NCI-H2171 (cell line): ENCODE data around the gene KRTAP2-4.
"Not testable (repeated sequence)": the region's sequence is repeated elsewhere in the genome, so short reads cannot be mapped to it uniquely, and the experiment has no call there.

Experiments used
- DNase-seq: peaks from one replicate; lab custom pipeline; 2025; lab: John Stamatoyannopoulos, UW

The KRTAP2-4 gene

DNA sequence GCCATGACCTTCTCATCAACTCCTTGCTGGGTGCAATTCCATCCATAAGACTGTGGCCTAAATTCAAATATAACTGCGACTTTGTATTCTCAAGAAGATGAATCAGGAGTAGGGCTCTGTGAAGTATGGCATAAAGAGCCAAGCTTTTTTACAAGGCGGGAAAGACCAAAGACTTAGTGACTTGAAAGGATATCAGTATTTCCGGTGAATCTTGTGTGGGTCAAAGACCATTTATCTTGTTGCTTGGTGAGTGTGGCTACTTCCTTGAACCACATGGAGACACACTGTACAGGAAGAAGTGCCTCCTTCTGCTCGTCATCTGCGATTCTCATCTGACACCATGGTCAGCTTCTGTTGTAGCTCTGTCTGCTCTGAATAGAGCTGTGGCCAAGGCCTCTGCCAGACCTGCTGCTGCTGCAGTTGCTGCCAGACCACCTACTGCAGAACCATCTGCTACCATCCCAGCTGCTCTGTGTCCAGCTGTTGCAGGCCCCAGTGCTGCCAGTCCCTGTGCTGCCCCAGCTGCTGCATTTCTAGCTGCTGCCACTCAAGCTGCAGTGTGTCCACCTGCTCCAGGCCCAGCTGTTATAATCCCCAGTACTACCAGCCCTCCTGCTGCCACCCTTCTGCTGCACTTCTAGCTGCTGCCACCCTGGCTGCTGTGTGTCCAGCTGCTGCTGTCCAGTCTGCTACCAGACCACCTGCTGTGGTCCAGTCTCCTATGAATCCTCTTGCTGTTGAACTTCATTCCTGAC lies 6.1 kb upstream of the KRTAP2-4 start:
- no peak for DNase-seq

DNA sequence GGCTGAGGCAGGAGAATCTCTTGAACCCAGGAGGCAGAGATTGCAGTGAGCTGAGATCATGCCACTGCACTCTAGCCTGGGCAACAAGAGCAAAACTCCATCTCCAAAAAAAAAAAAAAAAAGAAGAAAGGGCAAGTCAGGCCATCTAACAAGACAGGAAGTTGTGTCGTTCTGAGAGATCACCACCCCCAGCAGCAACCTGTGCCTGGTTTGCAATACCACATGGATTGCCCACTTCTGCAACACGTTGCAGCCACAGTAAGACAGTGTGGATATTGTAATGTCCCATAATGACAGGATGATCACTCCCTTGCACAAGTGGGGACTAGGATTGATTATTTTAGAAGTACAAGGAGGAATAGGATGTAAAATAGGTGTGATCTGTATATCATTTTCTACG lies 3.4 kb upstream of the KRTAP2-4 start:
- DNase-seq, result no peak

DNA sequence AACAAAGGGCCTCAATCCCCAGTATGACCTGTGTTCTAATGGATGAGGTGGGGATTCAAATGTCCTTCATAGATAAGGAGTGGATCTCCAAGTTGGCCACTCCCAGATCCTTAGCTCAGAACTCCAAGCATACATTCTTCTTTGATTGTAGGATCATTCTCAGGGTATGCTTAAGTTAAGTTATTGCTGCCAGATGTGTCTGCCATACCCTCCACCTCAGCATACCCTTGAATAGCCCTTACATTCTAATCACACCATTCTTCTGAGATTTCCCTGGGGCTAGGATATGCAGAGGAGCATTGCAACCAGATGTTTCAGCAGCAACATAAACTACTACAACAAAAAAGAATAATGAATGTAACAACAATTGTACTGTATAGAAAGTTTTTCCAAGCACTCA lies 1.6 kb upstream of the KRTAP2-4 start:
- no peak for DNase-seq

DNA sequence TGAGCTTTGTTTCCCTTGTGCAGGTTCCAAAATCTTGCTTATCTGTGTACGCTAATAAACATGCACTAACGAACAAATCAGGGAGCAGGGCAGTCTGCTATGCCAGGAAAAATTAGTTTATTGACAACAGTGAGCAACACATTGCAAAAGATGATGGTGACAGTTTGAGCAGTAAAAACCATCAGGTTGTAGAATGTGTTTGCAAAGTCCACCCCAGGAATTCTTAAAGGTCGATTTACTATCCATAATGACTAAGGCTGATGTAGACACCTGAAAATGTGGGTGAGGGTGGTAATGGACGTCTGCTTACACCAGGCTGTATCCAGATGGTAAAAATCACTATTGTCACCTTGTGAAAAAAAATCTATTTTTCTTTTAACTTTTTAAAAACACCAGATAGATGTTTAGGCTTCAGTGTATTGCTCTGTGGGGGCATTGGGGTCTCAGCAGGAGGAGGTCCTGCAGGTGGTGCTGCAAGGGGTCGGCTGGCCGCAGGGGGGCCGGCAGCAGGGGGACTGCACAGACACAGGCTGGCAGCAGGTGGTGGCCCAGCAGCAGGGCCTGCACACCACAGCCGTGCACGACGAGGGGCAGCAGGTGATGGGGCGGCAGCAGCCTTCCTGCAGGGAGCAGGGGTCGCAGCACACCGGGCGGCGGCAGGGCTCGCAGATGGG lies 526 bp downstream of the KRTAP2-4 start:
- DNase-seq, result not testable (repeated sequence)

DNA sequence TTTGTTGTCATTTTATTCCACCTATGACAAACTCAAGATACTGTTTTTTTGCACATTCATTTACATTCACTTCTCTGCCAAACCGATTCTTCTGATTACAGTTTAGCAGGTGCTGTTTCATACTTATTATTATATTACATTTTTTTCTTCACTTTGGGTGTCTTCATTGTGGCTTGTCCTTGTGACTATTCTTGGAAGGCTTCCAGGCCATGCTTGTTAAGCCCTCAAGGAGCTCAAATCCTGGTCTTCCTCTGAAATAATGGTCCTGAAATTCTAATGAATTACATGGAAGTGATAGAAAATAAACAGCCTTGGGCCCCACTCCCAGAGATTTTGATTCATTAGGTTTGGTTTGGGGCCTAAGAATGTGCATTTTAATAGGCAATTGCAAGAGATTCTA lies 1.4 kb downstream of the KRTAP2-4 start:
- DNase-seq, result no peak

DNA sequence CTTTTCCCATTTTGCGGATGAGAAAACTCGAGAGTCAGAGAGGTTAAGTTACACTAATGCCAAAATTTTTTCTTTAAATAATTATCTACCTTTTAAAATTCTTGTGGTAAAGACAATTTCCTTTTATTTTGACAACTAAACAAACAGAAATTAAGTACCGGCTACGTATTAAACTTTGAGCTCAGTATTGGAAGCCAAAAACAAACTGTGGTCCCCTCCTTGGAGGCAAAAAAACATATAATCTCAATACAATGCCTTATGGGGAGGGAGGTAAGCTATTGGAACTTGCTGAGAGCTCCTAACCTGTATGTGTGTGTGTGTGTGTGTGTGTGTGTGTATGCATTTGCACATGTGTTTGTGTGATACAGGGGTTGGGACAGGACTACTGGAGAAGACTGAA lies 2.2 kb downstream of the KRTAP2-4 start:
- DNase-seq, result no peak

DNA sequence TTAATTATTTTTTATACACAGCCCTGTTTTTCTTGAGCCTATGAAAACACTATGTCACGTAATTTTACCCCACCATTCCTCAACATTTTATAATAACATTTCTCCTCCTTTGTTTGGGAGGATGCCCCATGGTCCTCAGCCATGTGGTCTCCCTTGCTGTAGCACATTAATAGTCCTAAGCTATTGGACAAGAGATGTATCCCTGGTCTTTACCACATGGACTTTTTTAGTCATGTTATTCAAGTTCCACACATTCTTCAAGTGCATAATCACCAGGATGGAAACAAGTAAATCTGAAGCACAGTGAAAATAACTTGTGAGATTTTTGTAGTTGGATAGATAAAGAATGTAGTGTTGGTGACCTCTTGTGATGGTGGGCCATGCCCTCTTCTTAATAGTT lies 3.7 kb downstream of the KRTAP2-4 start:
- DNase-seq, result no peak

DNA sequence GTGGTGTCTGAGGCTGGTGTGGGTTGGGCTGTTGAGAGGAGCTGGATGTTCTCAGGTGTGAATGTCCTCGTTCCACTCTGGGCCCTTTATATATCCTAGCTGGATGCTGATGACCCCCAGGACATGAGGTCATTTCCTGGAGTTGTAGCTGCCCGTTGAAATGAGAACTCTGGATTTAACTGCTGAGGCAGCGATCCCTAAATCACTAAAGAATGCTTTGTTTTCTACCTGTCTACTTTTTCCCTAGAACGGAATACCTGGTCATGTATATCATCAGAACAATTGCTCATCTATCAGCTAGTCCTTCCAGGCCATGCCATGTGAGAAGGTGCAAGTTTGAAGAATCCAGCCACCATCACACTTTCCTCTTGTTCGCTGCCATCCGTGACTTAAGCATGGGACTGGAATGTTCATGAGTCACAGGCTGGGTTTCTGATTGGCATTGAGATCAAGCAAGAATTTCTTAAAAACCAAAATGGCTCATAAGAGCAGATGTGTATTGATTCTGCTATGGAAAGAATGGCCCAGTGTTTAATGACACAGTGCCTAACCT lies 5.6 kb downstream of the KRTAP2-4 start, which contains the start of gene KRTAP2-3:
TSS of gene KRTAP2-3 (minus strand) at position 63 of the 553 bp plus-strand sequence. CDS start 64 bp downstream, outside the sequence.
- no peak for DNase-seq

DNA sequence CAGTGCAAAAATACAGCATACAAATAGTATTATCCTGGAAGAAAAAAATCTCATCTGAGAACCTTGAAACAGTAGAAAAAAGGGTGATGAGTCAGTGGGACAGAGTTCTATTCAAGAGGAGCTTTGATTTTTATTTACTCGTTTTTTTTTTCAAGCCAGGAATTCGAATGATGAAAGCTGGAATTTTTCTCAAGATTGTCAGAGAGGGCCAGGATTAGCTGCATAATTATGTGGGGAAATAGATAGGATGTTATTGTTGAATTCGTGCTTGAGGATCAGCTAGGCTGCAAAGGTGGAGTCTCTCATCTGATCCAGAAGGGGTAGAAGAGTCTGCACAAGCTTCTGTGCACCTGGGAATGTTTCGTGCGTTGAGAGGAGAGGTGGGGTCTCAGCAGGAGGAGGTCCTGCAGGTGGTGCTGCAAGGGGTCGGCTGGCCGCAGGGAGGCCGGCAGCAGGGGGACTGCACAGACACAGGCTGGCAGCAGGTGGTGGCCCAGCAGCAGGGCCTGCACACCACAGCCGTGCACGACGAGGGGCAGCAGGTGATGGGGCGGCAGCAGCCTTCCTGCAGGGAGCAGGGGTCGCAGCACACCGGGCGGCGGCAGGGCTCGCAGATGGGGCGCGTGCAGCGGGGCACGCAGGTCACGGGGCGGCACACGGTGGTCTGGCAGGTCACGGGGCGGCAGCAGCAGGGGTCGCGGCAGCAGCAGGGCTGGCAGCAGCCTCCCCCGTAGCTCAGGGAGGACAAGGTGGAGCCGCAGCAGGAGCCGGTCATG lies 6.2 kb downstream of the KRTAP2-4 start:
- DNase-seq, result not testable (repeated sequence)

DNA sequence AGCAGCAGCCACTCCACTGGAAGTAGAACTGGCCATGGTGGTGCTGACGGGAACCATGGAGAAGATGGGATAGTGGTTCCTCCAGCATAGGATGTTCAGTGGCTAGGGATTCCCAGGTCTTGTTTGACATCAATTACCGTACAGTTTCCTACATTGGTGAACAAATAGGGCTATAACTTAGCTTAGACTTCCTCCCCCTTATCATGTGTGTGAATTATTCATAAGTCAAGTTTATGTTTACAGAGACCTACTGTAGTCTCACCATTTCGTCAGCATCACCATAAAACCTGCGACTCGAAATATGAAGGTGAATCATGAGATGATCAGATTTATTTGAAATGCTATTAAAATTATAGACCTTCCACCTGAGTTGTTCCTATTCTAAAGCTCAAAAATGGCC lies 6.9 kb downstream of the KRTAP2-4 start:
- DNase-seq, result no peak

DNA sequence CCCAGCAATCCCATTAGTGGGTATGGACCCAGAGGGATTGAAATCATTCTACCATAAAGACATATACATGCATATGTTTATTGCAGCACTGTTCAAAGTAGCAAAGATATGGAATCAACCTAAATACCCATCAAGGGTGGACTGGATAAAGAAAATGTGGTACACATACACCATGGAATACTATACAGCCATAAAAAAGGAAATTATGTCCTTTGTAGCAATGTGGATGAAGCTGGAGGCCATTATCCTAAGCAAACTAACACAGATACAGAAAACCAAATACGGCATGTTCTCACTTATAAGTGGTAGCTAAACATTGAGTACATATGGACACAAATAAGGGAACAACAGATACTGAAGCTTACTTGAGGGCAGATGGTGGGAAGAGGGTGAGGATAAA lies 8.1 kb downstream of the KRTAP2-4 start:
- no peak for DNase-seq

DNA sequence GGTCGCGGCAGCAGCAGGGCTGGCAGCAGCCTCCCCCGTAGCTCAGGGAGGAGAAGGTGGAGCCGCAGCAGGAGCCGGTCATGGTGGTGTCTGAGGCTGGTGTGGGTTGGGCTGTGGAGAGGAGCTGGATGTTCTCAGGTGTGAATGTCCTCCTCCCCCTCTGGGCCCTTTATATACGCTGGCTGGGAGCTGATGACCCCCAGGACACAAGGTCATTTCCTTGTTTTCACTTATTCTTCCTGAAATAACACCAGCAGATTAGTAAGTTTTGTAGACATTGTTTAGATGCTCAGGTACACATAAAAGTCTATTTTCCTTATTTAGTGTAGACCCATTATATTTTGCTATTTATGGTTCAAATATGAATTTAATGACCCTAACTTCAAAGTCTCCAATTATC lies 10.5 kb downstream of the KRTAP2-4 start, which contains the start of gene KRTAP2-2:
TSS of gene KRTAP2-2 (minus strand) at position 101 of the 400 bp plus-strand sequence. CDS start at position 82, 19 bp downstream.
- DNase-seq, result not testable (repeated sequence)

DNA sequence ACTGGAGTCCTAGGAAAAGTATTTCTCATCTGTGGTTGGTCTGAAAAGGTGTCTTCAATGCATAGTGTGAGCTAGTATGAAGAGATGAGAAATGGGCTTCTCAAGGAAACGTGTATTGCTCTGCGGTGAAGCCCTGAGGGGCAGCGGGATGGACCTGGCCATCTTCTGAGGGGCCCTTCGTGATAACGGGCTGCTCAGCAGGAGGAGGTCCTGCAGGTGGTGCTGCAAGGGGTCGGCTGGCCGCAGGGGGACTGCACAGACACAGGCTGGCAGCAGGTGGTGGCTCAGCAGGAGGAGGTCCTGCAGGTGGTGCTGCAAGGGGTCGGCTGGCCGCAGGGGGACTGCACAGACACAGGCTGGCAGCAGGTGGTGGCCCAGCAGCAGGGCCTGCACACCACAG lies 11.1 kb downstream of the KRTAP2-4 start:
- not testable (repeated sequence) for DNase-seq

DNA sequence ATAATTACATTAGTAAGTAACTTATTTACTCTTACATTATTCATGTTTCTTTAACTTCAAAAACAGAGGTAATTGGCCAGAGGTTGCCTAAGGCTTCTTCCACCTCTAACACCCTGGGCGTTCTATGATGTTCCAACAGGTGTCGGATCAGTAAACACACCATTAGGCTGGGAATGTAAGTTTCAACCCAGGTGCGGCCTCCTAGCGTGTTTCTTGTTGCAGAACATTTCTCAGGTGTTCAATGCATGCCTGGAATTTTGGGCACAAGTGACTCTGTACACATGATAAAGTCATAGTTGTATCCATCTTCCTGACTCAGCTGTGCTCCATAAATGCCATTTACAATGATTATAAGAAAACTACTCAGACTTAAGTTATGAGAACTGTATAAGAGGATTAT lies 11.7 kb downstream of the KRTAP2-4 start:
- DNase-seq, result no peak

DNA sequence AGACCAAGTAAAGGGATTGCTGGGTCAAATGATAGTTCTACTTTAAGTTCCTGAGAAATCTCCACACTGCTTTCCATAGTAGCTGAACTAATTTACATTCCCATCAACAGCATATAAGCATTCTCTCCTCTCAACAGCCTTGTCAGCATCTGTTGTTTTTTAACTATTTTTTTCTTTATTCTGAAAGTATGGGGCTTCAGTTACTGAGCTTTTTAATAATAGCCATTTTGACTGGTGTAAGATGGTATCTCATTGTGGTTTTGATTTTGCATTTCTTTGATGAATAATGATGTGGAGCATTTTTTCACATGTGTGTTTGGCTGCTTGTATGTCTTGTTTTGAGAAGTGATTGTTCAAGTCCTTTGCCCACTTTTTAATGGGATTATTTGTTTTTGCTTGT lies 13.1 kb downstream of the KRTAP2-4 start:
- no peak for DNase-seq

DNA sequence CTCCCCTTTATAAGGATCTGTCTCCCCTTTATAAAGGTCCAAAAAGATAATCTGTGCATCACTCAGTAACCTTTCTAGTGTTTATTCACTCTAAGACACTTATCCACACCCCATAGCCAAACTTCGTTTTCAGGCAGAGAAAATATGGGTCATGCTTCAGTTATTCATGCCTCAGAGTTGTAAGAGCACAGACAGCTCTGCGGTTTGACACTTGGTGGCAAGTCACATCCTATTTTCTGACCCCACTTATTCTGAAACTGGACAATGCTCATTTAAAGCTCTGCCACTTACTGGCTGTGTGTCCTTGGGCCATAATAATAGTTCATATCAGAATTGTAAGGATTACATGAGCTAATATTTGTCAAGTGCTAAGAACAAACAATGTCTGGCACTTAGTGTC lies 16.6 kb downstream of the KRTAP2-4 start:
- no peak for DNase-seq

DNA sequence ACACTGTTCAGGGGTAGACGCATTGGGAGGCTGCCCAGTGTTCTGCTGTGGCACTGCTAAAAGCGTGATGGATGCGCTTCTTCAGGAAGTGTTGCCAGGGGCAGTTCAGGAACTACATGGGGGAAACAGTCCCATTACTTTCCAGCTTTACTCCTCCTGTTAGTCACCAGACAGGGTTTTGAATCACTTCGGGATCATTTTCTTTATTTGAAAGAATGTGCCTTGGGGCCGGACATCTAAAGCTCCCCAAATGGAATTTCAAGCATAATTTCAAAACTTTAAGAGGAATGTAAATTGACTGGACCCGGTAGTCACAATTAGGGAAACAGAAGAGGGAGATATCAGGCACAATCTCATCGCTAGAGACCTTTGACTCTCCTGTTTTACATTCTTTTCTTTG lies 17.2 kb downstream of the KRTAP2-4 start:
- DNase-seq, result no peak

DNA sequence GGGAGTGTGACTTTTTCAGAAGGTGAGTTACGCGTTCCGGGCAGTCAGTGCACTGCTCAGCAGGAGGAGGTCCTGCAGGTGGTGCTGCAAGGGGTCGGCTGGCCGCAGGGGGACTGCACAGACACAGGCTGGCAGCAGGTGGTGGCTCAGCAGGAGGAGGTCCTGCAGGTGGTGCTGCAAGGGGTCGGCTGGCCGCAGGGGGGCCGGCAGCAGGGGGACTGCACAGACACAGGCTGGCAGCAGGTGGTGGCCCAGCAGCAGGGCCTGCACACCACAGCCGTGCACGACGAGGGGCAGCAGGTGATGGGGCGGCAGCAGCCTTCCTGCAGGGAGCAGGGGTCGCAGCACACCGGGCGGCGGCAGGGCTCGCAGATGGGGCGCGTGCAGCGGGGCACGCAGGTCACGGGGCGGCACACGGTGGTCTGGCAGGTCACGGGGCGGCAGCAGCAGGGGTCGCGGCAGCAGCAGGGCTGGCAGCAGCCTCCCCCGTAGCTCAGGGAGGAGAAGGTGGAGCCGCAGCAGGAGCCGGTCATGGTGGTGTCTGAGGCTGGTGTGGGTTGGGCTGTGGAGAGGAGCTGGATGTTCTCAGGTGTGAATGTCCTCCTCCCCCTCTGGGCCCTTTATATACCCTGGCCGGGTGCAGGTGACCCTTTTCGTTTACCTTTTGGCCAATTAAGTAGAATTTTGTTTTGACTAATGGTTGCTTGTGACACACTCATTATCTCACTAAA lies 18.8 kb downstream of the KRTAP2-4 start, which contains the start of gene KRTAP2-1:
TSS of gene KRTAP2-1 (minus strand) at position 582 of the 731 bp plus-strand sequence. CDS start at position 533, 49 bp downstream.
- DNase-seq, result not testable (repeated sequence)

DNA sequence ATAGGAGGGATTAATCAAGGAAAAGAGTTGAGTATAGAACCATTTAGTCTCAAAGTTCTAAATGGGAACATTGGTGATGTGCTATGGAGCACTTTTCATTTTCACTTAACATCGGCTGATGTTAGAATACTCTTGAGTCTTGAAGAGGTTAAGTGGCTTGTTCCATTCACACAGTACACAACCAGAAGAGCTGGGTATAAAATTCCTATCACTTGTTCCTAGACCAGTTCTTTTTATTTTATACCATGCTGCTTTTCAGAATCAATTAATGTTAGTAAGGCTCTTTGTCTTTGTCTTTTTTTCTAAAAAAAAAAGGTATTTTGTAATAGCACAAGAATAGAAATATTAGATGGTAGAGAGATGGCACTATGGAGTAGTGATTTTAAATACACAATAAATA lies 22.7 kb downstream of the KRTAP2-4 start:
- DNase-seq, result no peak

DNA sequence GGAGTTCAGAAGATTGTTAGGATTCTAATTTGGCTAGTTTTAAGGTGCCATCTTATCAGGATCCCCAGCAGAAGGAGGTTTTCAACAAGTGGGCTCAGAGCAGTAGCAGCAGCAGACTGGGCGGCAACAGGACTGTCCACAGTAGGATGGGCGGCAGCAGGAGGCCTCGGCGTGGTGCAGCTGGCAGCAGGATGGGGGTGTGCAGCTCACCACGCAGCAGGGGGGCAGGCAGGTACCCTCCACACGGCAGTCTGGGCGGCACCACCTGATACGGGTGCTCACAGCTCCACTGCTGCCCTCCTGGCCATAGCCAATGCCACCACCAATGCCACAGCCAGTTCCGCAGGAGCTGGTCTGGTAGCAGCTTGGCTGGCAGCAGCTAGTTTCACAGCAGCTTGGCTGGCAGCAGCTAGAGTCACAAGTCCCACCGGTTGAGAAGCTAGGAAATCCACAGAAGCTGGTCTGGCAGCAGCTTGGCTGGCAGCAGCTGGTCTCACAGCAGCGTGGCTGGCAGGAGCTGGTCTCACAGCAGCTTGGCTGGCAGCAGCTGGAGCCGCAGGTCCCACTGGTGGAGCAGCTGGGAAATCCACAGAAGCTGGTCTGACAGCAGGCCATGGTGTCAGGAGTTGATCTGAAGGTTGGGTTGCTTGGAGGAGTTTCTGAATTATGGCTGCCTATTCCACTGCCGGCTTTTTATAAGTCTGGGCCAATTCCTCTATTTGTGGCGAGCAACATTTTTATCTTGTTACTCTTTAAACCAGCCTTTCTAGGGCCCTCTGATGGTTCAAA lies 24.7 kb downstream of the KRTAP2-4 start, which contains the start of gene KRTAP1-1:
TSS of gene KRTAP1-1 (minus strand) at position 668 of the 789 bp plus-strand sequence. CDS start at position 615, 53 bp downstream.
- not testable (repeated sequence) for DNase-seq
